ENCODE results near the gene SPDL1.

DNA sequence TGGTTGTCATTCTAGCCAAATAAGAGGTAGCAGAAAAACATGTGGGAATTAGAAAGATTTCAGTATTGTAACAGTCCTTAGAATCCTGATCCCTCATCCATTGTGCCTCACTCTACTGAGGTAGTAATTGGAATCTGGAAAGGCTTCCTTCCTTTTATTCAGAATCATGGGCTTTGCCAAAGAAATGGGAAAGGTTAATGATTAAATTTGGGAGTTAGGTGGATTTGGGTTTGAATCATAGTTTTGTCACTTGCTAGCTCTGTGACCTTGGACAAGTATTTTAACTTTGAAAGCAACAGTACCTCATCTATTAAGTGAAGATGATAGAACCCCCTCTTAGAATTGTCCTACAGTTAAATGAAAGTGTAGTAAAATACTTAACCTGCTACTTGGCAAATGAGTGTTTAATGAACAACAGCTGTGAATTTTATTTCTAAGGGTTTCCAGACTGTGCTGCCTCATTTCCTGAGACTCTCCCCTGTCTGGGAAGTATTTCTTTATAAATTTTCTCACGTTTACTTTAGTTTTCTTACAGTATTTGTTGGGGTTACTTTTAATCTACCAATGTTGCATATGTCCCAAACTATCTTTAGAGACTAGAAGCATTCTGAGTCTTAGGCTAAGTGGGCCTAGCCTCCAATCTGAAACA lies 11.7 kb downstream of the SPDL1 start:
- TF ChIP-seq TAF1 (IDR thresholded peaks at IDR 0.05; ENCODE audit: borderline replicate concordance, insufficient read depth, low read length) = no peak
- TF ChIP-seq SIN3A (IDR thresholded peaks at IDR 0.05; ENCODE audit: borderline replicate concordance, insufficient read depth, low read length) = no peak
- TF ChIP-seq, protein P1, sequence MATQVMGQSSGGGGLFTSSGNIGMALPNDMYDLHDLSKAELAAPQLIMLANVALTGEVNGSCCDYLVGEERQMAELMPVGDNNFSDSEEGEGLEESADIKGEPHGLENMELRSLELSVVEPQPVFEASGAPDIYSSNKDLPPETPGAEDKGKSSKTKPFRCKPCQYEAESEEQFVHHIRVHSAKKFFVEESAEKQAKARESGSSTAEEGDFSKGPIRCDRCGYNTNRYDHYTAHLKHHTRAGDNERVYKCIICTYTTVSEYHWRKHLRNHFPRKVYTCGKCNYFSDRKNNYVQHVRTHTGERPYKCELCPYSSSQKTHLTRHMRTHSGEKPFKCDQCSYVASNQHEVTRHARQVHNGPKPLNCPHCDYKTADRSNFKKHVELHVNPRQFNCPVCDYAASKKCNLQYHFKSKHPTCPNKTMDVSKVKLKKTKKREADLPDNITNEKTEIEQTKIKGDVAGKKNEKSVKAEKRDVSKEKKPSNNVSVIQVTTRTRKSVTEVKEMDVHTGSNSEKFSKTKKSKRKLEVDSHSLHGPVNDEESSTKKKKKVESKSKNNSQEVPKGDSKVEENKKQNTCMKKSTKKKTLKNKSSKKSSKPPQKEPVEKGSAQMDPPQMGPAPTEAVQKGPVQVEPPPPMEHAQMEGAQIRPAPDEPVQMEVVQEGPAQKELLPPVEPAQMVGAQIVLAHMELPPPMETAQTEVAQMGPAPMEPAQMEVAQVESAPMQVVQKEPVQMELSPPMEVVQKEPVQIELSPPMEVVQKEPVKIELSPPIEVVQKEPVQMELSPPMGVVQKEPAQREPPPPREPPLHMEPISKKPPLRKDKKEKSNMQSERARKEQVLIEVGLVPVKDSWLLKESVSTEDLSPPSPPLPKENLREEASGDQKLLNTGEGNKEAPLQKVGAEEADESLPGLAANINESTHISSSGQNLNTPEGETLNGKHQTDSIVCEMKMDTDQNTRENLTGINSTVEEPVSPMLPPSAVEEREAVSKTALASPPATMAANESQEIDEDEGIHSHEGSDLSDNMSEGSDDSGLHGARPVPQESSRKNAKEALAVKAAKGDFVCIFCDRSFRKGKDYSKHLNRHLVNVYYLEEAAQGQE (IDR thresholded peaks at IDR 0.05; ENCODE audit: insufficient read depth in 1 of 2, low read depth in 2 of 2, low read length in 2 of 2) = no peak
- TF ChIP-seq POLR2AphosphoS5 (IDR thresholded peaks at IDR 0.05; ENCODE audit: low read depth, low read length) = no peak
